Measurements from ENCODE around the gene KHDC1L. TPM values are rescaled to one million over a fixed set of nuclear protein-coding genes. Genes with fewer than 3 reads are reported as not detected.
"Not testable (repeated sequence)": the region's sequence is repeated elsewhere in the genome, so short reads cannot be mapped to it uniquely, and the experiment has no call there.

Gene KHDC1L
- not detected for total RNA-seq

DNA sequence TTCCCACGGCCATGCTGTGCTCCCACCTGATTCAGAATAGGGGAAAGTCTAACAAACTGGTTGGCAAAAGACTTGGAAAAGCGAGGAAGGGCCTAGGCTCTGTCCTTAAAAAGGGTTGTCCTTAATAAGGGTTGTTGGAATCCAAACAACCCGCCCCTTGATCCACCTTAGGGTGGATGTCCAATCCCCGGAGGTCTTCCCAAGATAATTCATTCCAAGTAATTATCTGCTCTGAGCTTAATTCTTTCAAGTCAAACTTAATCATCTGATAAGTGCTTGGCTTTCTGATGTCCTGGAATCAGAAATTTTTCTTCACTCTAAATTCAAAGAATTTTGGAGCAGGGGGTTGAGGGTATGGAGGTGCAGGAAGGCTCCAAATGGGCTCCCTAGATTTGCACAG lies at the start of gene KHDC1L:
Gene KHDC1L (minus strand): TSS at position 101 of the 400 bp plus-strand sequence. CDS start 88 bp downstream, at position 13.
- in situ Hi-C loops (cut with MboI; ENCODE audit: low pct_ligation_motif_present in 1 of 4, low pct_unique_long_range_greater_than_20kb in 1 of 4, low sequenced_read_pairs in 3 of 4) (no loop called here), intact Hi-C loops (cut with DNase I; ENCODE audit: low total_unique reads) (no loop called here)
- Histone ChIP-seq H3K4me3 (no peak within 1 kb of the TSS), H3K36me3 (no peaks in the 10 kb centered on the region), H3K27me3 (no peaks in the 10 kb centered on the region), H3K27ac (no peak within 1 kb of the TSS), H3K9me3 (no peaks in the 10 kb centered on the region), H3K4me1 (no peaks in the 10 kb centered on the region)
- no peak for TF ChIP-seq EP300 (IDR thresholded peaks at IDR 0.05; ENCODE audit: low read depth)
- TF ChIP-seq CTCF (IDR thresholded peaks at IDR 0.05), result no peak
- no peak for TF ChIP-seq POLR2A (IDR thresholded peaks at IDR 0.05)
- no peak for TF ChIP-seq POLR2AphosphoS5 (IDR thresholded peaks at IDR 0.05)
- no peak for DNase-seq
- WGBS, 2 donors (ENCODE audit: low coverage in 1 of 2), result 72 to 87% methylated on average over 2 to 4 of the region's 4 CpGs

DNA sequence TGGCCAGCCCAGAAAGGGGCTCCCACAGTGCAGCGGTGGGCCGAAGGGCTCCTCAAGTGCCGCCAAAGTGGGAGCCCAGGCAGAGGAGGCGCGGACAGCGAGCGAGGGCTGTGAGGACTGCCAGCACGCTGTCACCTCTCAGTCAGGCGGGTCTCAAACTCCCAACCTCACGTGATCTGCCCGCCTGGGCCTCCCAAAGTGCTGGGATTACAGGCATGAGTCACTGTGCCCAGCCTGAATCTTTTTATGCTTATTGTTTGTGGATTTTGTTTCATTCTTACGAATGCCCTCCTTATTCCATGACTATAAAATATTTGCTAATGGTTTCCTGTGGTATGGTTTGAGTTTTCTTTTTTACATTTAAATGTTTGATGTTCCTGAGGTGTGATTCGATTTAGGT lies 44.0 kb upstream of the KHDC1L start:
- WGBS, 2 donors (ENCODE audit: low coverage in 1 of 2), result 92 to 100% methylated on average over 2 to 13 of the region's 13 CpGs
- intact Hi-C loops (cut with DNase I; ENCODE audit: low total_unique reads); H3K27me3 ChIP-seq; H3K9me3 ChIP-seq; in situ Hi-C loops (cut with MboI; ENCODE audit: low pct_ligation_motif_present in 1 of 4, low pct_unique_long_range_greater_than_20kb in 1 of 4, low sequenced_read_pairs in 3 of 4); DNase-seq; H3K4me3 ChIP-seq; H3K4me1 ChIP-seq; H3K27ac ChIP-seq; H3K36me3 ChIP-seq: not testable (repeated sequence)

- H3K27ac ChIP-seq; DNase-seq; H3K27me3 ChIP-seq; intact Hi-C loops (cut with DNase I; ENCODE audit: low total_unique reads); H3K9me3 ChIP-seq; H3K36me3 ChIP-seq; H3K4me1 ChIP-seq; in situ Hi-C loops (cut with MboI; ENCODE audit: low pct_ligation_motif_present in 1 of 4, low pct_unique_long_range_greater_than_20kb in 1 of 4, low sequenced_read_pairs in 3 of 4); H3K4me3 ChIP-seq: not testable (repeated sequence)
- 94% methylated on average over 14 of the region's 27 CpGs; no CpG with 5 or more reads in 1 of the 2 donors for WGBS, 2 donors (ENCODE audit: low coverage in 1 of 2)
Observed at GRCh38 chr6:73268896-73269295, 43.6 kb upstream of the KHDC1L start.

- H3K9me3 ChIP-seq, result no peaks in the 10 kb centered on the region
- intact Hi-C loops (cut with DNase I; ENCODE audit: low total_unique reads) (no loop called here), in situ Hi-C loops (cut with MboI; ENCODE audit: low pct_ligation_motif_present in 1 of 4, low pct_unique_long_range_greater_than_20kb in 1 of 4, low sequenced_read_pairs in 3 of 4) (no loop called here)
- WGBS, 2 donors (ENCODE audit: low coverage in 1 of 2), result 94% methylated on average over 3 of the region's 3 CpGs; no CpG with 5 or more reads in 1 of the 2 donors
- no peak for DNase-seq
- TF ChIP-seq CTCF (IDR thresholded peaks at IDR 0.05) (no peak), POLR2A (IDR thresholded peaks at IDR 0.05) (no peak), EP300 (IDR thresholded peaks at IDR 0.05; ENCODE audit: low read depth) (no peak), POLR2AphosphoS5 (IDR thresholded peaks at IDR 0.05) (no peak)
- no peak overlapping the region for H3K27ac ChIP-seq
- no peaks in the 10 kb centered on the region for H3K36me3 ChIP-seq
- H3K27me3 ChIP-seq, result no peaks in the 10 kb centered on the region
- H3K4me1 ChIP-seq, result peaks cover 0 to 14% (median 3%) of the 10 kb centered on the region in 4 donors
- H3K4me3 ChIP-seq, result no peak overlapping the region
Observed at GRCh38 chr6:73264446-73264845, 39.1 kb upstream of the KHDC1L start.

GRCh38 chr6:73263570-73263909 lies 38.2 kb upstream of the KHDC1L start:
- no peaks in the 10 kb centered on the region for H3K27me3 ChIP-seq
- H3K27ac ChIP-seq, result peak overlapping the region in 2 of 4 donors; percentile 59 to 62
- H3K36me3 ChIP-seq, result no peaks in the 10 kb centered on the region
- H3K9me3 ChIP-seq, result no peaks in the 10 kb centered on the region
- H3K4me1 ChIP-seq, result peaks cover 0 to 14% (median 3%) of the 10 kb centered on the region in 4 donors
- TF ChIP-seq POLR2A (IDR thresholded peaks at IDR 0.05) (no peak), CTCF (IDR thresholded peaks at IDR 0.05) (no peak), POLR2AphosphoS5 (IDR thresholded peaks at IDR 0.05) (no peak), EP300 (IDR thresholded peaks at IDR 0.05; ENCODE audit: low read depth) (no peak)
- no peak for DNase-seq
- WGBS, 2 donors (ENCODE audit: low coverage in 1 of 2), result 52 to 57% methylated on average over 1 to 6 of the region's 7 CpGs
- intact Hi-C loops (cut with DNase I; ENCODE audit: low total_unique reads) (no loop called here), in situ Hi-C loops (cut with MboI; ENCODE audit: low pct_ligation_motif_present in 1 of 4, low pct_unique_long_range_greater_than_20kb in 1 of 4, low sequenced_read_pairs in 3 of 4) (no loop called here)
- H3K4me3 ChIP-seq, result peak overlapping the region; percentile 55 to 70 (median 66)
